Activated CD4-positive, alpha-beta T cell treated with anti-CD3 and anti-CD28 coated beads, Interleukin-2, amount 50 U/mL, for 24 hours (primary cell): ENCODE measurements around the gene GRM8.

Source experiments
- DNase-seq, 2 donors: peaks; one replicate each; pipeline ENCODE4 v3.0.0-alpha.2; 2020; ENCODE audit warnings: low read depth in 1 of 2, low spot score in 1 of 2

GRM8 gene

DNA sequence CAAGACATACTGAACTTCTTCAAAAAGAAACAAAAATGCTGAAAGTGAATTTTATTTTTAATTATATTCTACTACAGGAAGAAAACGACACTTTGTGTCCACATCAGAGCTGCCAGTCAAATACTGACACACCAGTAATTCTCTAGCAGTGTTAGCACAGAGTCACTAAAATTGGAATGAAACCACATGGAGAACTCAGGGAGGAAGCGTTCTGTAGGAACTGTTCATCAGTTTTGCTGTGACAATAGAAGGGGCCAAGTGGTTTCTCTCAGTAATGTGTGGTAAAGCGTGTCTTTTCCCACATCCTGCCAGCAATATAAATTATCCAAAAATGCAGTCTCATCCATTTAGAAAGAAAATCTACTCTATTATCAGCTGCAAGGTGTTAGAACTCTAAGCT is 683.3 kb downstream of the GRM8 start:
- DNase-seq = no peak

DNA sequence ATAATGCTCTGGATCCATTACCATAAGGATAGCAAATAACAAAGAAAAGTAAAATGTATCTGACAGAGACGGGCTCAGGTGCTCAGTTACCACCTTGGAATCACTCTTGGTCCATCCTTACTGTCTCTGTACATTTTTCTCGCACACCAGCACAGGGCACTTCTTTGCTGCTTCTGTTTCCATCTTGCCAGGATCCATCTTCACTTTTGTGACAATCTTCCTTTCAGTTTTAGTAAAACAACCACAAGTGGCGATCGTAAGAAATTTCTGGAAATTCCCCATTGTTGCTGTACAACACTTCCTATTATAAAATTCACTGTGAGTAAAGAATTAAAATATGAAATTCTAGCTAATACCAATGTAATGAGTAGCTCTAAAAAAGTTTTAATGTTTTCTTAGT is 695.5 kb downstream of the GRM8 start:
- DNase-seq = no peak

DNA sequence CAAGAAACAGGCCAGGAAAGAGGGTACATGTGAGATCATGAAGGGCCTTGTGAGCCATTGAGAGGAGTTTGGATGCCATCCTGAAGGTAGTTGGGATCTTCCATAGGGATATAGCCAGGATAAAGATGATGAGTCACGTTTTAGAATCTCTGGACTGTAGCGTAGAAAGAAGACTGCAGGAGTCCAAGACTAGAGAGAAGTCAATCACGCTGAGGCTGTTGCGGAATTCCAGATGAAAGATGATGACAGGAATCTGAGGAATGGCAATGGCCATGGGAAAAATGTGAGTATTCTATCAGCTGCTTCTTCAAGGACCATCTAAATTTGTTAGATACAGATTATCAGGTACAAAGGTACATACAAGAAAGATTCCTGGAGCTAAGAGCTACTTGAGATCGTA is 711.3 kb downstream of the GRM8 start:
- no peak for DNase-seq

DNA sequence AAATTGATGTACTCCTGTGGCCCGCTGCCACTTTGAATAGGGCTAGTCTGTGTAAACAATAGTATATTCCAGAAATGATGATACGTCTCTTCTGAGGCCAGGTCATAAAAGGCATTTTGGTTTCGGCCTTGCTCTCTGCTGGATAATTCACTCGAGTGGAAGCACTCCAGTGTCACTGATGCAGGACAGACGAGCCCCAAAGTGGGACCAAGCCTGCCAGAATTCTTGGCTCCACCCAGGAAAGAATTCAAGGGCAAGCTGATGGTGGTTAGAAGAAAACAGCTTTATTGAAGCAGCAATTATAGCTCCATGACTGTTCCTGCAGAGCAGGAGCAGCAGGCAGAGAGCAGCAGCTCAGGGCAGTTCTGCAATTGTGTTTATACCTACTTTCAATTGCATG is 717.6 kb downstream of the GRM8 start:
- DNase-seq = no peak

DNA sequence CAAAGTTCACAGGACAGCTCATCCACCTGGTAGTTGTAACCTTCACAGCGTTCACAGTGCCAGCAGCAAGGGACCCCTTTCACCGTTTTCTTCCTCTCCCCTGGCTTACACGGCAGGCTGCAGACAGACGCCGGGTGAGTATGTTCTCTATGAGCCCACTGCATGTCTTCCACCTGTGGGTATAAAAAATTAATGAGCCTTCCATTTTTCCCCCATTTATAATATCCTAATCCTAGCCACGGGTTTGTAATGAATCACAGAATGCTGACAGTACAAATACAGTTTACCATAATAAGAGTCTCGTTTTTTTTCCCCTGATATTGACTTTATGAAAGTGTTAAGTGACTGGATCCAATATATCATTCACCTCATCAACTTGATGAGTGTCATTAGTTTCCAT is 719.0 kb downstream of the GRM8 start:
- DNase-seq = no peak

DNA sequence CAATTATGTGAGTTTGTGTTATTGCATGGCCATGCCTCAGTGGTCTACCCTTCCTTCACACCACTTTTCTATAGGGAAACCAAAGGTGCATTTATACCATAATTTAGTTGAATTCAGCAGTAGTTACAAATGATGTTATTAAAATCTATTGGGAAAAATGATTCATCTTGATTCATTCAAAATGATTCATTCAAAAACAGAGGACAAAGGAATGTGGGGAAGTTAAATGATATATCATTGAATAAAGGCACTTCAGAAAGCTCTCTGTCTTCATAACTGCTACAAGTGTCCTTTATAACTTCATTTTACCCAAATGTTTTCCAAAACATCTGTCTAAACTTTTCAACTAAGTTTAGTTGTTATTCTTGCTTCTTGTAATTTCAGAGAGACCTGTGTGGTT is 722.9 kb downstream of the GRM8 start:
- no peak for DNase-seq

DNA sequence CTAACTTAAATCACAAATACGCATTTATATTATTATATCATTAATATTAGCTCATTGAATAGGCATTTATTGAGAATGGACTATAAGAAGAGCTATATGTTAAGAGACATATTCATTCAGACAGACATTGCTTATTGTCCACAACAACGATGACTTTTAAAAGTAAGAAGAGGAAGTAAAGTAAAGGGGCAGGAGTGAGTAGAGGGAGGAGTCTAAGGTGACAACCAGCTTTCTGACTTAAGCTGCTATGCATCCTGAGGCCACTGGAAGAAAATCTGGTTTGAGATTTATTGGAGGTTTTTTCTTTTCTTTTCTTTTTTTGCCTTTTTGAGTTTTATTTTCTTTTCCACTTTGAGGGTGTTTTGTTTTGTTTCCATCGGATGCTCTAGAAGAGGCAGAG is 723.5 kb downstream of the GRM8 start:
- no peak for DNase-seq

DNA sequence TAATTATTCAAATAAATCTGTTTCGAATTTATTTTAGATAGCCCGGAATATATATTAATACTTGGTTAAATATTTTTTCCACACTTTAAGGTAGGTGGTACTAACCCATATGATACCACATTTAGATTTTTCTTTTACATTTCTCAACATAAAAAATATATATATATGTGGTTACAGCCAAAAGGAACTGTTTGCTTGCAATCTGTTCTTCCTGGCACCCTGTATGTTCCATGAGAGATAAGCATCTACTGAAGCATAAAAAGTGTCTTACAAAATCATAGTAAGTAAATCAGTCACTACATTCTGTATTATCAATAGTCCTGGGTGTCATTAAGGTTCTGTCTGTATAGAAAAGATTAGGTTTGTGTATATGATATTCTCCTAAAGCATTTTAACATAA is 726.8 kb downstream of the GRM8 start:
- DNase-seq = no peak

DNA sequence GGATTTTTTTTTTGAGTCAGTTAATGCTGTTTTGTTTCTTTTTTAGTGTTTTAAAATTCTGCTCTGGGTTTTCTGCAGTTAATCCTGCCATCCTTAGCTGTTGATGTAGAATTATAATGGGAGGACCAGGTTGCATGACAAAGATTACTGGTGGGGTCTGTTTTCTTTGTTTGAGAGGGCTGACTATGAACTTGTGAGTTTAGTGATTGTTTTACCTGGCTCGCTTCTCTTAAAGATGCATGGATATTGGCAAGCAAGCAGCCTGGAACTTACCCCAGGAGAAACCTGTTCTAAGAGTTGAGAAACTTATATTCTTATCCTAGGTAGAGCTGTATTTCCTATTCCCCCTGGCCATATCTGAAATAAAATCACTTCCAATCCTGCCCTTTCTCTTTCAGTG is 727.8 kb downstream of the GRM8 start:
- DNase-seq = no peak

DNA sequence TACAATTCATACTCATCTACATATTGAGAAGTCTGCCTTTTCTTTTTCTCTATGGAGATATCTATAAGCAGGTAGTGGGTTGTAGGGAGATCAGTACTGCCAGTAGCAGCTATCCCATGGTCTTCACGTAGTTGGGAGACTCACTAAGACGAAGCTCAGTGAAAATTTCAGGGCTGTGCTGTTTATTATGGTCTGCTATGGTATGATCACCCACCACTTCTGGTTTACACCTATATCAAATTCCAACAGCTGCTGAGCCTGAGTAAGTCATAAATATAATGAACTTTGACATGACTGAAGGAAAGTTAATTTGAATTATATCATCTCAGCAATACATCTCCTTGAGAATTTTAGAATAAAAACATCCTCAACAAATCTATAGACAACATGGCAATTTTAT is 741.7 kb downstream of the GRM8 start:
- no peak for DNase-seq

DNA sequence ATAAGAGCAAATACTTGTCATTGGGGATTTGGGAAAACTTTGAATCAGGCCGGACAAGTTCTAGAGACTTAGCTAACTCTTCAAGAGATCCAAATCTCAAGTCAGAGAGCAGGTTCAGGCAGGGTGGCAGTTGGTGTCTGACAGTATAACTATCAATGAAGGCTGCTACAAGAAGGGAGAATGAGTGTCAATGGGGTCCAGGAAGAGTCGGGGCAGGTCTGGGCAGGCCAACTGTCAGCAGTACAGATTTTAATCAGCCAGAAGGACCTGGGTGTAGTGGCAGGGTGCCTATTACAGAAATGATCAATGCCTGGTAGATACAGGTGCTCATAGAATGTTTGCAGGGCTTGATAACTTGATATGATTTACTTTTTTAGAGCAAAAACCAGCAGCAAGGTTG is 751.1 kb downstream of the GRM8 start:
- DNase-seq = no peak

DNA sequence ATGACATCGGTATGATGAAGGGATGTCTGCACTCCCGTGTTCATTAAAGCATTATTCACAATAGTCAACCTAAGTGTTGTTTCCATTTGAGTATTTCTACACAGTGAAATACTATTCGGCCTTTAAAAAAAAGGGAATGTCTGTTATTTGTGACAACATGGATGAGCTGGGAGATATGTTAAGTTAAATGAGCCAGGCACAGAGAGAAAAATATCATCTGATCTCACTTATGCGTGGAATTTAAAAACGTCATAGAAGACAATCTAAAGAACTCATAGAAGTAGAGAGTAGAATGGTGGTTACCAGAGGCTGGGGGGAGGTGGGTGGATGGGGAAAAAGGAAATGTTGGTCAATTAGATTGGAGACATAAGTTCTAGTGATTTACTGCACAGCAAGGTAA is 753.3 kb downstream of the GRM8 start:
- DNase-seq = no peak

DNA sequence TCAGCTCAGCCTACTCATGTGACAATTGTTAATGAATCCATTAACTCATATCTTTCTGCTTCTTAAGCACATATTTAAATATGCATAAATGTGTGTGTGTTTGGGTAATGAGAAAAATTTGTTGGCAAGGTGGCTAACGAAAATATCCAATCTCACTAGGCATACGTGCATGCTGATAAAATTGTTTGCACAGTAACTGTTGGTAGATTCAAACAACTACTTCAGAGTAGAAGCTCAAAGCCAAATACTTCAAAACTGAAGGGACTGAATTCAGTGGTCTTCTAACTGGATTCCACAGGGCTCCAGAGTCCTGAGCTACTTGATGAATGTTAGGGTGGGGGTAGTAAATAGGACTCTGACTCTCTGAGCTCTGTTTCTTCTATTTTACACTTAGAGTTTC is 757.0 kb downstream of the GRM8 start:
- DNase-seq = no peak

DNA sequence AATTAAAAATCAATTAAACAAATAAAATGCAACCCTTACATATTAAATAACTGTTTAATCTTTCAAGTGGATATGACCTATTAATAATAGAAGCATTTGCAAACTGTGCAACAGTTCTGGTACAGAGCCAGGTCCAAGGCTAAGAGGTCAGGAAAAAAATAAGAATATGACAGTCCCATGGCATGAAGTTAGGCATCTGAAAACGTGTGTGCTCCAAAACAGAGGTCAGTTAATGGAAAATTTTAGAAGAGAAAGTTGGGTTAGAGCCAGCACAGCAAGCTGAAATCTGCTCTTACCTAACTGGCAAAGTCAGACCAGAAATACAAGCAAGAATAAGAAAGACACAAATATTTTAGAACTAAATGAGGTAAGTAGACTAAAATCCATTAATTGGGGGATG is 757.7 kb downstream of the GRM8 start:
- no peak for DNase-seq

DNA sequence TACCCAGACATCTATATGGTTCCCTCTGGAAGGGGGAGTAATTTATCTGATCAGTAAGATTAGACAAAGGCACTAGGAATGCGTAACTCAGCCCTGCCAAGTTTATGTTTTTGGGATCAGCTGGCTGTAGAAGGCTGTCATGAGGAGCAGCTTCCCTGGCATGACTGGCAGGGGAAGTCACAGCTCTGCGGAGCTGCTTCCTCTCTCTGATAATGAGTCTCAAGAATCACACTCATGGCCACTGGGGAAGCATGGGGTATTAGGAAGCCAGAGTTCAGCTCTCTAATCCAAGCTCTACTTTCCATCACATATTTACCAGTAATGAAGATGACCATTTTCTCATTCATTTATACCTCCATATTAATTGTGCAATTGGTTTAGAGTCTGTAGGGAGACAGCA is 758.9 kb downstream of the GRM8 start:
- no peak for DNase-seq

DNA sequence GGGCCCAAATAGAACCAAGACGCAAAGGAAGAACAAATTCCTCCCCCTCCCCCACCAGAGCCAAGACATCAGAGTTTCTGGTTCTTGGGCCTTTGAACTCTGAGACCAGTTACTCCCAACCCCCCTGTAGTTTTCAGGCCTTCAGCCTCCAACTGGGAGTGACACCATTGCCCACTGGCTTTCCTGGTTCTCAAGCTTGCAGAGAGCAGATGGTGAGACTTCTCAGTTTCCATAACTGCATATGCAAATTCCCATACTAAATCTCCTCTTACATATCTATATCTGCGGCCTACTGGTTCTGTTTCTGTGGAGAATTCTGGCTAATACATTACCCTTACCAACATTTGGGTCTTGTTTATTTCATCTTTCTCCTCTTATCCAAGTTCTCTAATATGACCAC is 762.9 kb downstream of the GRM8 start:
- no peak for DNase-seq

DNA sequence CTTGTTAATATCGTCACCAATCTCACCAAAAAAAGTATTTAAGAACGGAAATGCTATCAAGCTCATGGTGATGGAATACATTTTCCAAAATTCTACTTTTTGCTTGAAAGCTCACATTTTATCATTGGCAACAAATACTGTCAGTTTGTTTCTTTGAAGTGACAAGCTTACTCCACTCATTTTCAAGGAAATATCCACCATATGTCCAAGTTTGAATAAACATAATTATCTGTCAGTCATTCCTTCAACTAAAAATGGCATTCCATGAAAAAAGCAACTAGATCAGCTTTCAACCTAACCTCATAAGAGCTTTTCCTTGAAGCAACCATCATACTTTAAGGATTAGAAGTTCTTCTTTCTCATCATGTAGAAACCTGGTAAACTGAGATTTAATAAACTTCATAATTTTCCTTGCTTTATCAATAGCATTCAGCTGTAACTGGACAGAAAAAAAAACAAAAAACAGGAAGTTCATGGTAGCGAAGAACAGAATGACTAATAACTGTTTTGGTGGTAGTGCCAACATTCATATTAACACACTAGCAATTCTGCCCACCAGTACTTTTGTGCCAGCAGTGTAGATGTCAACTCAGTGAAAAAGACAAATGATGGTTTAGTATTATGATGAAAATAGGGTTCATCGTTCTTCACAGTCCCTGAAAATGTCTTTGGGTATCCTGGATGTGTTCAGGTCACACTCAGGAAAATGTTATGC is 764.9 kb downstream of the GRM8 start:
- no peak for DNase-seq

DNA sequence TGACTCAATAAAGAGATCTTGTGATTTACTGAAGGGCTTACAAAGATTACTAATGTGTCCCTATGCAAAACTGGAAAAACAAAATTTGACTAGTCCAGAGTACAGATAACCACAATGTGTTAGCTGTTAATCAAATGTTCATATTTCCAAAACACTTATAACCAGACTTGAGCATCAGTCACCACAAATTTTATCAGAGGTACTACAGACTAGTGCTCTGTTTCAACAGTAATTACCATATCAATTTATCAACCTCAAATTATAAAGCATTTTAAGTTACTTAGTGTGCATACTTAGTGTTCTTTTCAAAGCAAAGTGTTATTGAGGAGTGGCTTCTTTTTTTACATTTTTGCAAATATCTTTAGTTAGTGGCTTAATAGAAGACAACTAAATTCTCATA is 765.9 kb downstream of the GRM8 start:
- no peak for DNase-seq

DNA sequence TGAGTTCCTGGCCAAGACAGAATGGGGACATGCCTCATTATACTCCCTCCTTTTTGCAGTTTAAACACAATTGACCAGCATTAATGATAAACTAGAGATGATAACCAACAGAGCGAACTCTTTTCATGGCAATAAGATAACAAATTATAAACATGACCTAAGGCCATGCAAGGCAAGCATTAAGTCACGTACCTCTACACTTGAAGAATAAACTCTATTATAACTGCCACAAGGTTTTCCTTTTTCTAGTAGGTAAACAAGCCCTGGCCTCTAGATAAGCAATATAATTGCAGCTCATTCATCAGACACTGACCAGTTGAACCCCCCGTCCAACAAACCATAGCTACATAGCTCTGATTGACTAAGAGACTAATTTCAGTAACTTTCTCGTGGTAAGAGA is 767.0 kb downstream of the GRM8 start:
- no peak for DNase-seq

DNA sequence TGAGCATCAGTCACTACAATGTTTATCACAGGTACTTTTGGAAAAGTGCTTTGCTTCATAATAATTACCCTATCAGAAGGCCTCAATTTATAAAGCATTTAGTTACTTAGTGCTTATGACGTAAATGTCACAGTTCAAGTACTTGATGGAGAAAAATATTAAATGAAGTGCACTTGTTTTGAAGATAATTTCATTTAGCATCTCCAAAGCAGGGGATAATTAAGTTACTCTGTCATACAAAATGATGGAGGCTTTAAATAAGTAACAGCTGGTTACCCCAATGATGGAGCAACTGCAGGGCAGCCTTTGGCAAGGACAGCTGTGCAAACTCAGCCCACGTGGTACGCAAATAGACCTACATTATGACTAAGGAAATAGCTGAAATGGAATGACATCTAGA is 768.8 kb downstream of the GRM8 start:
- no peak for DNase-seq

DNA sequence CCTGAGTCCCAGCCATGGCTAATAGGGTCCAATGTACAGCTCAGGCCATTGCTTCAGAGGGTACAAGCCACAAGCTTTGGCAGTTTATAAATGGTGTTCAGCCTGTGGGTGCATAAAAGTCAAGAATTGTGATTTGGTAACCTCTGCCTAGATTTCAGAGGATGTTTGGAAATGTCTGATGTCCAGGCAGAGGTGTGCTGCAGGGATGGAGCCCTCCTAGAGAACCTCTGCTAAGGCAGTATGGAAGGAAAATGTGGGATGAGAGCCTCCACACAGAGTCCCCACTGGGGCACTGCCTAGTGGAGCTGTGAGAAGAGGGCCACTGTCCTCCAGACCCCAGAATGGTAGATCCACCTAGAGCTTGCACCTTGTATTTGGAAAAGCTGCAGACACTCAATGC is 779.9 kb downstream of the GRM8 start:
- DNase-seq = no peak

DNA sequence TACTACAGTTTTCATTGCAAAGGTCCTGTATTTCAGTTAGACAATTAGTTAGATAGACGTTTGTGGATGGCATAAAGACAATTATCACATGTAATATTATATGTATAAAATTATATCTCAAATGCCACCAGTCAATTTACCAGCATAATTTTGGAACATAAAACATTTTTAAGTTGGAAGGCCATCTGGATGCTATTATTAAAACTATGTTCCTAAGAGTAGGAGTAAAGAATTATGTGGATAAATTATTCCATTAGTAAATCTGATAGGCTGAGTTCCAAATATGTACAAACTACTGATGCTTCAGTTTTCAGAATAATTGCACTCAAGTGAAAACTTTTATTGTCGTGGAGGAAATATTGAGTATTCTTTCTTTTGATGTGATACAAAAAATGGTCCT is 790.3 kb downstream of the GRM8 start:
- no peak for DNase-seq

DNA sequence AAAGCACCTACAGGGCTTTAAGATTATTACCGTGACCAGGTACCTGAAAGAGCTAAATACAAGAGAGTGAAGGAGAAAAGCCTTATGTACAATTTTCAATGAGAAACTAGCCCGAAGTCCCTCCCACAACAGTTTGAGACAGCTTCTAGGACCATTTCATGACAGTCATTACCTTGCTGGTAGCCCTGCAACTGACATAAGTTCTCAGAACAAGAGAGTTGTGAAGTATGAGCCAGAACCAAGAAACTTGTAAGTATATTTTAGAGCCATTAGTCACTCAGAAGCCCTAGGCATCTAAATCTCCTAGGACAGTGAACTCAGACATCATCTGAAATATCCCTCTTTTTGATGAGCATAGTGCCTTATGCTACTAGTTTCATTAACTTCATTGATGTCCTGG is 792.1 kb downstream of the GRM8 start:
- no peak for DNase-seq

DNA sequence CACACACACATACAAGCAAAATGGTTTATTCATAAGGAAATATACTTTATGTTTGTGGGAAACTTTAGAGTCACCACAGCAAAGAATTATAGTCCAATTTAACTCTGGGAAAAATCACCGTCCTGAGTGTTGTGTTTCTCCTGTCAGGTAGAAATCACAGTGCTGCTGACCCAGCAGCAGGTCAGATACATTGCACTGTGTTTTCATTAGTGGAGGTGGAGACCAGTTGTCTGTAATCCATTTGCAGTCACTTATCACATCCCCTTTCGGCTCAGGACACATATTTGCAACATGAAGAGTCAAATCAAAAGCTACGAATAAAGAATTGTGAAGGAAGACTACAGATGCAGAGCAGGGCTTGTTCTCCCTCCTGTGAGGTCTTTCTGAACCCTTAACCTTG is 799.6 kb downstream of the GRM8 start:
- no peak for DNase-seq
